Mesothelial cell of epicardium (in vitro differentiated cells): Measurements from ENCODE around the gene EPC2. TPM values are rescaled to one million over a fixed set of nuclear protein-coding genes. Genes with fewer than 3 reads are reported as not detected.

Experiments used
- DNase-seq, 2 experiments: peaks; one replicate each; pipeline ENCODE4 v3.0.0; 2021; ENCODE audit warnings: low spot score in 2 of 2; ENCODE audit not compliant: unreplicated experiment in 2 of 2
- H3K27ac Mint-ChIP-seq: 2 replicates; pipeline ENCODE4 v1.8.0; 2021; ENCODE audit warnings: mixed read lengths
- H3K27me3 Mint-ChIP-seq: 2 replicates; pipeline ENCODE4 v1.8.0; 2021; ENCODE audit warnings: low read depth, mixed read lengths
- H3K36me3 Mint-ChIP-seq: 2 replicates; pipeline ENCODE4 v1.8.0; 2021; ENCODE audit warnings: mixed read lengths
- H3K4me1 Mint-ChIP-seq: 2 replicates; pipeline ENCODE4 v1.8.0; 2021; ENCODE audit warnings: mixed read lengths
- H3K4me3 Mint-ChIP-seq: 2 replicates; pipeline ENCODE4 v1.8.0; 2021; ENCODE audit warnings: mild to moderate bottlenecking, moderate library complexity, mixed read lengths
- H3K9me3 Mint-ChIP-seq: 2 replicates; pipeline ENCODE4 v1.8.0; 2021; ENCODE audit warnings: mixed read lengths
- CTCF ChIP-seq: fragments of 200-600 bp; sonication (generic); IDR thresholded peaks from one replicate; pipeline ENCODE4 v1.5.0; 2021; ENCODE audit warnings: antibody characterized with exemption; ENCODE audit not compliant: unreplicated experiment
- total RNA-seq: library from RNA; stranded (reverse); gene quantifications from 3 replicates; pipeline ENCODE4 v1.2.1, GENCODE V29; 2021

EPC2 gene
- total RNA-seq, 1 donor from 2014 or later: 43.8 TPM

- Mint-ChIP-seq H3K27ac (no peak overlapping the region), H3K9me3 (no peaks in the 10 kb centered on the region), H3K4me3 (no peak overlapping the region), H3K4me1 (peaks cover 49% of the 10 kb centered on the region), H3K36me3 (no peaks in the 10 kb centered on the region), H3K27me3 (no peaks in the 10 kb centered on the region)
- no peak for DNase-seq
- TF ChIP-seq CTCF: no peak
Observed at GRCh38 chr2:148649936-148650335, 5.4 kb downstream of the EPC2 start.

- no peak overlapping the region for H3K27ac Mint-ChIP-seq
- H3K4me3 Mint-ChIP-seq: no peak overlapping the region
- DNase-seq: no peak
- no peaks in the 10 kb centered on the region for H3K36me3 Mint-ChIP-seq
- H3K4me1 Mint-ChIP-seq: peaks cover 53% of the 10 kb centered on the region
- H3K9me3 Mint-ChIP-seq: no peaks in the 10 kb centered on the region
- no peaks in the 10 kb centered on the region for H3K27me3 Mint-ChIP-seq
- TF ChIP-seq CTCF: no peak
Observed at GRCh38 chr2:148650881-148651280, 6.3 kb downstream of the EPC2 start.

- TF ChIP-seq CTCF: no peak
- Mint-ChIP-seq H3K36me3 (no peaks in the 10 kb centered on the region), H3K9me3 (no peaks in the 10 kb centered on the region), H3K4me3 (no peak overlapping the region), H3K4me1 (peaks cover 50% of the 10 kb centered on the region), H3K27ac (peak overlapping the region; percentile 22), H3K27me3 (no peaks in the 10 kb centered on the region)
- no peak for DNase-seq
Observed at GRCh38 chr2:148651972-148652371, 7.4 kb downstream of the EPC2 start.

- Mint-ChIP-seq H3K27ac (peak overlapping the region; percentile 50), H3K4me3 (no peak overlapping the region), H3K36me3 (no peaks in the 10 kb centered on the region), H3K9me3 (no peaks in the 10 kb centered on the region), H3K27me3 (no peaks in the 10 kb centered on the region), H3K4me1 (peaks cover 45% of the 10 kb centered on the region)
- TF ChIP-seq CTCF: no peak
- DNase-seq: no peak
Observed at GRCh38 chr2:148653437-148653836, 8.9 kb downstream of the EPC2 start.

GRCh38 chr2:148654435-148654834 lies 9.9 kb downstream of the EPC2 start:
- Mint-ChIP-seq H3K4me1 (peaks cover 46% of the 10 kb centered on the region), H3K27me3 (no peaks in the 10 kb centered on the region), H3K27ac (no peak overlapping the region), H3K4me3 (no peak overlapping the region), H3K36me3 (no peaks in the 10 kb centered on the region), H3K9me3 (no peaks in the 10 kb centered on the region)
- no peak for TF ChIP-seq CTCF
- no peak for DNase-seq

- no peak for DNase-seq
- H3K4me3 Mint-ChIP-seq: no peak overlapping the region
- H3K27ac Mint-ChIP-seq: no peak overlapping the region
- H3K36me3 Mint-ChIP-seq: no peaks in the 10 kb centered on the region
- no peak for TF ChIP-seq CTCF
- H3K27me3 Mint-ChIP-seq: no peaks in the 10 kb centered on the region
- H3K9me3 Mint-ChIP-seq: no peaks in the 10 kb centered on the region
- peaks cover 54% of the 10 kb centered on the region for H3K4me1 Mint-ChIP-seq
Observed at GRCh38 chr2:148656516-148656915, 12.0 kb downstream of the EPC2 start.
